CD4-positive, alpha-beta T cell treated with Interleukin-12 subunit alpha and Interleukin-12 subunit beta, for 1 hour (primary cell): ENCODE data around the gene DOCK3.
"Not testable (repeated sequence)": the region's sequence is repeated elsewhere in the genome, so short reads cannot be mapped to it uniquely, and the experiment has no call there.

Experiments used
- DNase-seq: peaks from one replicate; pipeline ENCODE4 v3.0.0-alpha.2; 2020

Gene DOCK3

DNA sequence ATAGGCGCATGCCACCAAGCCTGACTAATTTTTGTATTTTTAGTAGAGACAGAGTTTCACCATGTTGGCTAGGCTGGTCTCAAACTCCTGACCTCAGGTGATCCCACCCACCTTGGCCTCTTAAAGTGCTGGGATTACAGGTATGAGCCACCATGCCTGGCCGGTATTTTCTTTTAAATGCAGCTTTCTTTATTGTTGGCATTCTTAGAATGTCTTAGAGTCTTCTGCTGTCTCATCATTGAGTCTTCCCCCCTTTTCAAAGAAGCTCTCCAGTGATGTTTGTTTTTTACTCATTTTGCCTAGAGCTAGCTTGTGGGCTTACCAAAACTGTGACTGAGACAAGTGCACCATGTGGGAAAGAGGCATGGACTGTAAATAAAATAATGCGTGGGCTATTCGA lies 13.9 kb downstream of the DOCK3 start:
- DNase-seq = not testable (repeated sequence)

DNA sequence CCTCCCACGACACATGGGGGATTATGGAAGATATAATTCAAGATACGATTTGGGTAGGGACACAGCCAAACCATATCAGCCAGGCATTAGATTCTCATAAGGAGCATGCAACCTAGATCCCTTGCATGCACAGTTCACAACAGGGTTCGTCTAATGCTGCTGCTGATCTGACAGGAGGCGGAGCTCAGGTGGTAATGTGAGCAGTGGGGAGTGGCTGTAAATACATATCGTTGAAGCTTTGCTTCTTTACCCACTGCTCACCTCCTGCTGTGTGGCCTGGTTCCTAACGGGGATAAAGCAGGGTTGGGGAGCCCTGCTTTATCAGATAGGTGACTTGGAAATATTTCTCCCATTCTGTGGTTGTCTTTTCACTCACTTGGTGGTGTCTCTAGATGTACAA lies 14.8 kb downstream of the DOCK3 start:
- DNase-seq = no peak

- DNase-seq = no peak
These were observed 20.3 kb downstream of the DOCK3 start for GRCh38 chr3:50695031-50695430.

GRCh38 chr3:50696276-50696675 lies 21.5 kb downstream of the DOCK3 start:
- no peak for DNase-seq

- no peak for DNase-seq
These were observed 23.5 kb downstream of the DOCK3 start for GRCh38 chr3:50698269-50698668.

DNA sequence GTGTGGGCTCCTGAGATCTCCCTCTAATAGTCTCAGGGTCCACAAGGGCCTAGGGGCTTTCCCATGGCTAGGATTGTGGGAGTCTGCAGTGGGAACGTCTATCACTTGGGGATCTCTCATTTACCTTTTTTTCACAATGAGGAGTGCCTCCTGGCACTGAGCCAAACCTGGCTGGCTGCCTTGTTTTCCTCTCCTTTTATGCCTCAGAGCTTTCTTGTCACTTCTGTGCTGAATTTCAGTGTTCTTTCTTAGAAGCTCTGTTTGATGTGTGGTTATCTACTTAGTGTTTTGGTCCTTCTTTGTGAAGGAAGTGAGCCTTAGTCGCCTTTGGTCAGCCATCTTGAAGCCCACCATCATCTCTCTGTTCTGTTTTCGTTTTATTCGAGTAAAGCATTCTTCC lies 33.9 kb downstream of the DOCK3 start:
- DNase-seq = no peak

- no peak for DNase-seq
These were observed 40.2 kb downstream of the DOCK3 start for GRCh38 chr3:50714946-50715345.

GRCh38 chr3:50724831-50725230 lies 50.1 kb downstream of the DOCK3 start:
- no peak for DNase-seq

- DNase-seq = no peak
These were observed 60.3 kb downstream of the DOCK3 start for GRCh38 chr3:50734985-50735384.

GRCh38 chr3:50737193-50737905 lies 62.6 kb downstream of the DOCK3 start:
- DNase-seq = no peak

DNA sequence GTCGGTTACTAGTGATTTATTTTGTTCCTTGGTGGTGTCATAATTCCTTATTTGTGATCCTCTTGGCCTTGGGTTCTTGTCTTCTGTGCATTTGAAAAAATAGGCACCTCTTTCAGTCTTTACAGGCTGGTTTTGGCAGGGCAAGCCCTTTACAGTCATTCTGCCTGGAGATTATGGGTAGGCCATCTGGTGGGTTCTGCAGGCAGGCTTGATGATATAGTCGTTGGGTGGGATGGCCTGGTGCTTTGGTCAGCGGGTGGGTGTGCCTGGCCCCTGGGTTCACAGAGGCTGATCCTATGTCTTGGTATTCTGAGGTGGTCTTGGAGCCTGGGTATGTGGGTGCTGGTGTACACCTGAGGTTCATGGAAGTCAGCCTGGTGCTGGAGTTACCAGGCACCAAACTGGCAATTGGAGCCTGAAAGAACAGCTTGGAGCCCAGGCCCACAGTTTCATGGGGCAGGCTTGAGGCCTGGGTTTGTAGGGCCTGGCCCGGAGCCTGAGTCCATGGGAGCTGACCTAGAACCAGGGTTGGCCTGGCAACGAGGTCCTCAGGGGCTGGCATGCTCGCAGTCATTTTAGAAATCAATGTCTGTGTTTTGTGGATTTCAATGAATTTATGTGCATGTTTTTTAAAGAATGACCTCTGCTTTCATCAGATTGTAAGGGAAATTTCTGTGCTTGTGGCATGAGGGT lies 63.3 kb downstream of the DOCK3 start:
- DNase-seq = no peak

DNA sequence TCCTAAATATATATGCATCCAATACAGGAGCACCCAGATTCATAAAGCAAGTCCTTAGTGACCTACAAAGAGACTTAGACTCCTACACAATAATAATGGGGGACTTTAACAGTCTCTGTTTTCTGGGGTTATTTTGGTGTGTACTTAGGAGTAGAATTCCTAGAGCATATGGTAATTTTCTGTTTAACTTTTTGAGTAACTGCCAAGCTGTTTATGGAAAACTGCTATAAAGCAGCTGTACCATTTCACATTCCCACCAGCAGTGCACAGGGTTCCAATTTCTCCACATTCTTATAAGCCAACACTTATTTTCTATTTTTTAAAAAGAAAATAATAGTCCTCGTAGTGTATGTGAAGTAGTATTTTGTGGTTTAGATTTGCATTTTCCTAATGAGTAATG lies 68.9 kb downstream of the DOCK3 start:
- no peak for DNase-seq

GRCh38 chr3:50749822-50750221 lies 75.1 kb downstream of the DOCK3 start:
- no peak for DNase-seq

GRCh38 chr3:50759015-50759414 lies 84.3 kb downstream of the DOCK3 start:
- no peak for DNase-seq

- no peak for DNase-seq
These were observed 103.0 kb downstream of the DOCK3 start for GRCh38 chr3:50777680-50778079.

- not testable (repeated sequence) for DNase-seq
These were observed 107.0 kb downstream of the DOCK3 start for GRCh38 chr3:50781766-50782165.

DNA sequence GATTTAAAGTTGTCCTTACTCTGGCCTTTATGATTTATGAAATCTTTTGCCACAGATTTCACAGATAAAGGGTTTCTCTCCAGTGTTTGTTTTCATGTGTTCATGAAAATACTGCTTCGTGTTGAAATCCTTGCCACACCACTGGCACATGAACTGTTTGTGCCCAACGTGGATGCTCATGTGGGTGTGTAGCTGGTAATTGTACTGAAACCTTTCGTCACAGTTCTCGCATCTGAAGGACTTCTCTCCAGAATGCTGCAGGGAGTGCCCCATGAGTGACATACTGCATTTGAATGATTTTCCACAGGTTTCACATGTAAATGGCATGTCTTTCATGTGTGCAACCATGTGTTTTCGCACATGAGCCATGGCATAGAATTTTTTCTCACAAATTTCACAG lies 111.9 kb downstream of the DOCK3 start:
- DNase-seq = no peak

DNA sequence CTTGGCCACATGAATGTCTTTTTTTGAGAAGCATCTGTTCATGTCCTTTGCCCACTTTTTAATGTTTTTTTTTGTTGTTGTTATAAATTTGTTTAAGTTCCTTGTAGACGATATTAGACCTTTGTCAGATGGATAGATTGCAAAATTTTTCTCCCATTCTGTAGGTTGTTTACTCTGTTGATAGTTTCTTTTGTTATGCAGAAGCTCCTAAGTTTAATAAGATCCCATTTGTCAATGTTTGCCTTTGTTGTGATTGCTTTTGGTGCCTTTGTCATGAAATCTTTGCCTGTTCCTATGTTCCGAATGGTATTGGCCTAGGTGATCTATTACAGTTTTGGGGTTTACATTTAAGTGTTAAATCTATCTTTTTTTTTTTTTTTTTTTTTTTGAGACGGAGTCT lies 116.2 kb downstream of the DOCK3 start:
- DNase-seq = not testable (repeated sequence)

DNA sequence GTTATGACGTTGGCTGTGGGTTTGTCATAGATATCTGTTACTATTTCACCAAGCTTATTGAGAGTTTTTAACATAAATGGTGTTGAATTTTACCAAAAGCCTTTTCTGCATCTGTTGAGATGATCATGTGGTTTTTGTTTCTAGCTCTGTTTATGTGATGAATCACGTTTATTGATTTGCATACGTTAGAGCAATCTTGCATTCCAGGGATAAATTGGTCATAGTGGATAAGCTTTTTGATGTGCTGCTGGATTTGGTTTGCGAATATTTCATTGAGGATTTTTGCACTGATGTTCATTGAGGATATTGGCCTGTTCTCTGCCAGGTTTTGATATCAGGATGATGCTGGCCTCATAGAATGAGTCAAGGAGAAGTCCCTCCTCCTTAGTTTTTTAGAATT lies 117.8 kb downstream of the DOCK3 start:
- no peak for DNase-seq

DNA sequence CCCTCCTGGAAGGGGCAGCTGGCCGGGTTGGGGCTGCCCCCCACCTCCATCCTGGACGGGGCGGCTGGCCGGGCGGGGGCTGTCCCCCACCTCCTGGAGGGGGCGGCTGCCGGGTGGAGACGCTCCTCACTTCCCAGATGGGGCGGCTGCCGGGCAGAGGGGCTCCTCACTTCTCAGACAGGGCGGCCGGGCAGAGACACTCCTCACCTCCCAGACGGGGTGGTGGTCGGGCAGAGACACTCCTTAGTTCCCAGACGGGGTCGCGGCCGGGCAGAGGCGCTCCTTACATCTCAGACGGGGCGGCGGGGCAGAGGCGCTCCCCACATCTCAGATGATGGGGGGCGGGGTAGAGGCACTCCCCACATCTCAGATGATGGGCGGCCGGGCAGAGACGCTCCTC lies 129.1 kb downstream of the DOCK3 start:
- not testable (repeated sequence) for DNase-seq

- DNase-seq = not testable (repeated sequence)
These were observed 129.6 kb downstream of the DOCK3 start for GRCh38 chr3:50804376-50804775.

- DNase-seq = no peak
These were observed 130.6 kb downstream of the DOCK3 start for GRCh38 chr3:50805321-50805720.

DNA sequence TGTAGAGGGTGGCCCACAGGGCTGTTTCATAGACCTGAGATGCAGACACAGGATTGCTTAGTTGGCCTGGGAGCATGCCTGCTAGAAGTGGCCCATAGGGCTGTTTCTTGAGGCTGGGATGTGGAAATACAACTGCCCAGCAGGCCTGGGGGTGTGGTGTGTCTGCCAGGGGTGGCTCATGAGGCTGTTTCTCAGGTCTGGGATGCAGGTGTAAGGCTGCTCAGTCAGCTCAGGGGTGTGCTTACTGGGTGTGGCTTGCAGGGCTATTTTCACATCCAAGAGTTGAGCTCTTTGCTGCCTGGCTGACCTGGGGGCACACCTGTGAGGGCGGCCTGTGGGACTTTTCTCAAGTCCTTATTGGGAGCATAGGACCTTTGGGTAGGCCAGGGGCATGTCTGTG lies 131.3 kb downstream of the DOCK3 start:
- no peak for DNase-seq

DNA sequence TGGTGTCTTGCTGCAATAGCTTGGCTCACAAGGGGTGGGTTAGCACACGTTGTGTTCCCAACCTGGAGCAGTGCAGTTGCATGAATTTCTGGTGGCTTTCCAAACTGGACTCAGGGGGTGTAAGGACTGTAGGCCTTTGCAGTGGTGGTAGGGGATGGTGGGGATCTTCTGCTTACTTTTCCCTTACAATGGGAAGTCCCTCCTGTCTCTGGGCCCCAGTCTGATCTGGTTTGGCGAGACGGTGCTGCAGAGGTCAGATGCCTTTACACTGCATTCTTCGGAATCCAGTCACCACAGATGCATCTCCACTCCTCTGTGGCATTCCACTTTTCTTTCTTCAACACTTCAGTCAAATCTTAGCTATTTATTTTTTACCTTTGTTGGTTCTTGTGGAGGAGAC lies 132.1 kb downstream of the DOCK3 start:
- no peak for DNase-seq

GRCh38 chr3:50807266-50807665 lies 132.5 kb downstream of the DOCK3 start:
- no peak for DNase-seq
